Erythroblast (primary cell): ENCODE results near the gene SCD5.

ENCODE experiments used
- GATA1 ChIP-seq: IDR thresholded peaks from 2 replicates; pipeline ENCODE4 v1.6.1; 2011; ENCODE audit warnings: low read depth, mild to moderate bottlenecking, control low read depth, low read length, moderate library complexity
- POLR2A ChIP-seq: IDR thresholded peaks from 2 replicates; pipeline ENCODE4 v1.6.1; 2011; ENCODE audit warnings: mild to moderate bottlenecking, low read length

DNA sequence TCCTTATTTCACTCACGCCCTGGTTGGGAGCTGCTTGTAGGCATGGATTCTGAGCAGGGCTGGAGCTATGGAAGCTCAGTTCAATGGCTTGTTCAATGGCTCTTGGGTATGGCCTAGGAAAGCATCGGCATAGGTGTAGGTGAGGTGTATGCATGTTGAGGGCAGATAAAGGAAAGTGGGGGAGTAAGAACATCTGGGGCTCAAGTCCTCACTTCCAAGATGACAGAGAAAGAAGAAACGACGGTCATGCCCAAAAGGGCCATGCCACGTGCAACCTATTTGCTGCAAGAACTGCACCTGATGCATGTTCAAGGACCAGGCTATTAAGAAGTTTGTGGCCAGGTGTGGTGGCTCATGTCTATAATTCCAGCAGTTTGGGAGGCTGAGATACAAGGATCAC lies 23.4 kb downstream of the SCD5 start:
- no peak for TF ChIP-seq POLR2A
- no peak for TF ChIP-seq GATA1
